Activated effector memory CD4-positive, alpha-beta T cell treated with Interleukin-2 at 50 U/mL for 16 hours (primary cell): ENCODE data around the gene ACBD3.

Experiments
- DNase-seq: peaks from one replicate; pipeline ENCODE4 v3.0.0-alpha.2; 2020

The ACBD3 gene

DNA sequence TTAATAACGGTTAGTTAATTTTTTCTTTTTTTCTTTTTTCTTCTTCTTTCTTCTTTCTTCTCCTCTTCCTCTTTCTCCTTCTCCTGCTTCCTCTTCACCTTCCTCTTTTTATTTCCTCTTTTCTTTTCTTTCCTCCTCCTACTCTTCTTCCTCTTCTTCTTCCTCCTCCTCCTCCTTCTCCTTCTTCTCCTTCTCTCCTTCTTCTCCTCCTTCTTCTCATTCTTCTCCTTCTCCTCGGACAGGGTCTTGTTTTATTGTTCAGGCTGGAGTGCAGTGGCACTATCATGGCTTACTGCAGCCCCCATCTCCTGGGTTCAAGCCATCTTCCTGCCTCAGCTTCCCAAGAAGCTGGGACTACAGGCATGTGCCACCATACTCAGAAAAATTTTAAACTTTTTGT, 13.4 kb upstream of the ACBD3 start:
- no peak for DNase-seq

DNA sequence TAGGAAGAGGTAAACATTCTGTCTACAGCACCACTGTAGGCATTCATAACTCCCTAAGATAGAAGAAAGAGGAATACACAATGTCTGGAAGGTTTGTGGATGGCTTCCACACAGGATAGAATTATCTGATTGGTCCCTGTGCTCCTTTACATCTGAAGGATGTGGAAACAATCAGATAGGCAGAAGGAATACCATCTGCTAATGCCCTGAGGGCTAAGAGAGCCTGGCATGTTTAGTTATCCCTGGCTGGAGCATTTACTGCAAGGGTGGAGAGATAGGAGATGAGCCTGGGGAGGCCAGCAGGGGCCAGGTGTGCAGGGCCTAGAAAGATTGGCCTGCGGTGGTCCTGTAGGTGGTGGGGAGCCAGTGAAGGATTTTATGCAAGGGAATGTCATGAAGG, 8.6 kb upstream of the ACBD3 start:
- DNase-seq: no peak

DNA sequence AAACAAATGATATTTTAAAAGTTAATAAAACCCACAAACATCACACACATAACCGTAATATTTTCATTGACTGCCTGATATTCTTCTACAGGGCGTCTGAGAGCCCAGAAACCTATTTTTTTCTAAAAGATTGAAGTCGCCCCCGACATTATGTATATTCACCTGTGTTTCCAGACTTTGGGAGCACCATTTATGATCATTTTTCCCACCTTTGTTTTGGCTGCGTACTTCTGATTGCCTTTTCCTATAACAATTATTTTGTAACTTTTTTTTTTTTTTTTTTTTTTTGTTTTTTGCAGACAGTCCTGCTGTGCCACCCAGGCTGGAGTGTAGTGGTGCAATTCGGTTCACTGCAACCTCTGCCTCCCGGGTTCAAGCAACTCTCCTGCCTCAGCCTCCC, 839 bp upstream of the ACBD3 start:
- no peak for DNase-seq

DNA sequence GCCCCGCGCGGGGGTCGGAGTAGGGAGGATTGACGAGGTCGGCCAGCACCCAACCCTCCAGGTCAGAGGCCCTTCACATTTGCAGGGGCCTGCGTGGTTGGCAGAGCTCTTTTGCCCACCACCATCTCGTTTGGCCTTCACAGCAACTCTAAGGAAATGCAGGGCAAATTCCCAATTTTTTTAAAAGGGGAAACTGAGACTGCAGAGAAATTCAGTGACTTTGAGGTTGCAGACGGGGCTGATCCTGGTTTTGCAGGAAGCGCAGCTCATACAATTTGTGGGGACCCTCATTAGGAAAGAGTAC, 430 bp upstream of the ACBD3 start:
- no peak for DNase-seq

DNA sequence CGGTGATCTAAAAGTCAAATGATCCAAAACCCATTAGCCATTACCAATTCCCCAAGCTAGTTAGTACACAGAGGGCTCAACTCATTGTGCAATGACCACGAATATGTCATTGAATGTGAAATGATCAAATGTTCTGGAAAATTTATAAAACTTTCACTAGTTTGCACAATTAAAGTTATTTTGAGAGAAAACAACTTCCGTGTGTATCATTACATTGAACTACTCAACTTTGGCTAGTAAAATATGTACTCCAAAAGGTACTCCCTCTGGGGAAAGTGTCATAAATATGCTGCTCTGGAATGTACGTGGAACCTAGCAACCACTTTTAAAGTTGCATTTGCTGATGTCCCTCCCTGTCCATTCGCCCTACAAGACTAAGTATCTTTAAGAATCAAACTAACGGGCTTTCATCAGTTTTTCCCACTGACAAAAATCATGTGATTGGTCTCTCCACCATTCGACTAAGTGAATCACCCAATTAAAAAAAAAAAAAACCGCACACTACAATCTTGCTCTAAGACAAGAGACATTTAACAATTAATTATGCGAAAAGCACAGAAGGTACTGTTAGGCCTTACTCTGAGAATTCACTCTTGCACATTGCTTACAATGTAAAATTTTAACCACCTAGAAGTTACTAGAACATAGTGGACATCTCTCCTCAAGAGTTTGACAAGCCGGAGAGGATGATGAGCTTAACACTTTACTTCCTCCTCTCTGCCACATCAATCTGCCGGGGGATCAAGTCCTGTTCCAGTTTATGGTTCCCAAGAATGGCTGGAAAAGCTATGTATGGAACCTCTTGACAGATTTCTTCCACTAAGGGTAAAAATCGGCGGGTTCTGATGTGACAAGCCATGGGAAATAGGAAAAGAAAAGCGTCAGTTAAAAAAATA, 1.2 kb downstream of the ACBD3 start:
- DNase-seq: no peak

DNA sequence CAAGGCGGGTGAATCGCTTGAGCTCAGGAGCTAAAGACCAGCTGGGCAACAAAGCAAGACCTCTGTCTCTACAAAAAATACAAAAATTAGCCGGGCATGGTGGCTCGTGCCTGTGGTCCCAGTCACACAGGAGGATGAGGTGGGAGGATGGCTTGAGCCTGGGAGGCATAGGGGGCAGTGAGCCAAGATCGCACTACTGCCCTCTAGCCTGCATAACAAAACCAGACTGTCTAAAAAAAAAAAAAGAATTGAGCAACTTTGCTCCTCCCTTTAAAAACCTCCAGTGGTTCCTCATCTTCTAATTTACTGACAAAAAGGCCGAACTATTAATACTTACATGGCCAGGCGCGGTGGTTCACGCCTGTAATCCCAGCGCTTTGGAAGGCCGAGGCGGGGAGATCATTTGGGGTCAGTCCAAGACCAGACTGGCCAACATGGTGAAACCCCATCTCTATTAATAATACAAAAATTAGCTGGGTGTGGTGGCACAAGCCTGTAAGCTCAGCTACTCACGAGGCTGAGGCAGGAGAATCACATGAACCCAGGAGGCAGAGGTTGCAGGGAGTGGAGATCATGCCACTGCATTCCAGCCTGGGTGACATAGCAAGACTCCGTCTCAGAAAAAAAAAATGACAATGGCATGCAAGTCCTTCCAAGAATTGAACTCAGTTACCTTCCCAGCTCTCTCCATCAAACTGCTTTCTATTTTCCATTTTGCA, 4.4 kb downstream of the ACBD3 start:
- DNase-seq: no peak

DNA sequence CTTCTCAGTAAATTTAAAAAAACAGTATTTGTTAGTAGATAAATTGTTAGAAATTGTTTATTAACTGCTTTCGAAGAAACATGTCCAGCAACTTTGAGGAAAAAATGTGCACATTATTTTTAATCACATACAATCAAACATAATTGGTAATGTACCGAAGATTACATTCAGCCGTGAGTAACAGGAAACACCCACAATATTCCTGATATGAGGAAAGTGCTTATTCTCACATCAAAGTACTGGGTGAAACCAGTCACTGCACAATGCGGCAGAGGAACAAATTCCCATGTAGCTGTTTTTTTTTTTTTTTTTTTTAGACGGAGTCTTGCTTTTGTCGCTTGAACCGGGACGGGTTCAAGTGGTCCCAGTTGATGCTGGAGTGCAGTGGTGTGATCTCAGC, 9.7 kb downstream of the ACBD3 start:
- no peak for DNase-seq

DNA sequence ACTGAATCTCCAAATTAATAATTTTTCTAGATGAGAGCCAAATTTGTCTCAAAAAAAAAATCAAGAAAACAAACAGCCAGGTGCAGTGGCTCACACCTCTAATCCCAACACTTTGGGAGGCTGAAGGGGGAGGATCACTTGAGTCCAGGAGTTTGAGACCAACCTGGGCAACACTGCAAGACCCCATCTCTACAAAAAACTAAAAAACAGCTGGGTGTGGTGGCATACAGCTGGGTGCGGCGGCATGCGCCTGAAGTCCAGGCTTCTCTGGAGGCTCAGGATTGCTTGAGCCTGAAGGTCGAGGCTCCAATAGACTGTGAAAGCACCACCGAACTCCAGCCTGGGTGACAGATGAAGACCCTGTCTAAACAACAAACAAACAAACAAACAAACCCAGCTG, 14.0 kb downstream of the ACBD3 start:
- no peak for DNase-seq

DNA sequence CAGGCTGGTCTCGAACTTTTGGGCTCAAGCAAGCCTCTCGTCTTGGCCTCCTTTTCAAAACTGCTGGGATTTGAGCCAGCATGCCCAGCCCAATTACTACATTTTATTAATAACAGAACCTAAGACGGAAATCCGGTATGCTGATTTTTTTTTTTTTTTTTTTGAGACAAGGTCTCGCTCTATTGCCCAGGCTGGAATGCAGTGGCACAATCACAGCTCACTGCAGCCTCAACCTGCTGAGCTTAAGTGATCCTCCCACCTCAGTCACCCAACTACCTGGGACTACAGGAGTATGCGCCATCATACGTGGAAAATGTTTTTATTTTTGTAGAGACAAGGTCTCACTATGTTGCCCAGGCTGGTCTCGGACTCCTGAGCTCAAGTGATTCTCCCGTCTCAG, 20.2 kb downstream of the ACBD3 start:
- no peak for DNase-seq

DNA sequence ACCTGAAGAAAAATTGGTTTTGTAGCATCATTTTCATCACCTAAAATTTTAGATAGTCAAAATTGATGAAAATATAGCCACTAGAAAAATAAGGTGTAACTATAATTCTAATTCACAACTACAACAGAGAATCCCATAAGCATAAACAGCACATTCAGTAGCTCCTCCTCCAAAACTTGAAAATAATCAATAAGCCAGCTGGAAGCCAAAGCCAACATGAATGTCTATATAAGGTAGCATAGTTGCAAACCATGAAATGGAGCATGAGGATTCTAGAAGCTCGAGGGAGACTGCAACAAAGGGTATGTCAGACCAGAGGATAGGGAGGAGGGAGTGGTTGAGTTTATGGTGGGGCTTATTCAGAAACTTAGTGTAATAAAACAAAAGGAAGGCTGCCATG, 22.4 kb downstream of the ACBD3 start:
- no peak for DNase-seq

DNA sequence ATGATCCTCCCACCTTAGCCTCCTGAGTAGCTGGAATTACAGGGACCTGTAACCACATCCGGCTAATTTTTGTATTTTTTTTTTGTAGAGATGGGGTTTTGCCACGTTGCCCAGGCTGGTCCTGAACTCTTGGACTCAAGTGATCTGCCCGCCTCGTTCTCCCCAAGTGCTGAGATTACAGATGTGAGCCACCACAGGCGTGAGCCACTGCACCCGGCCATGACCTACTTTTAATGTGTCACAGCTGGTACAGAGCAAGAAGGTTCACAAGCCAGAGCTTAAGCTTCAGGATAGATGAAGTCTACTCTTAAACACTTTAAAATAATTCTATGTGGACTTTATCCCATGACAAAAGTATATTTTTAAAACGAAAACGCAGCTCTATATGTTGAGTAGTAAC, 23.6 kb downstream of the ACBD3 start:
- DNase-seq: no peak

DNA sequence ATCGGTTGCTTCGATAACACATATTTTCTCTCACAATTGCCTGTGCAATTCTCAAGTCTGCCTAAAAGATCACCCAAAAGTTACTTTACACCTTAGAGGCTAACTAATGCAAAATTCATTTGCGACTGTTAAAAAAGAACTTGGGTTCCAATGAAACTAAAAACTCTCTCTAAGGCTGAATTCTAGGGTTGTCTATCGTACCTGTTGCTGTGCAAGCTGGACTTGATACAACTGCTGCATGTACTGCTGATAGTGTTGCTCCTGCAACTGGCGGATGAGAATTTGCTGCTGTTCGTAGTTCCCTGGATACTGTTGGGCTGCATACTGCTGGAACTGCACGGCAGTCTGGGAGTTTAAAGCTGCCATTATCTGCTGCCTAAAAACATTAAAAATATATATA, 27.6 kb downstream of the ACBD3 start:
- DNase-seq: no peak

DNA sequence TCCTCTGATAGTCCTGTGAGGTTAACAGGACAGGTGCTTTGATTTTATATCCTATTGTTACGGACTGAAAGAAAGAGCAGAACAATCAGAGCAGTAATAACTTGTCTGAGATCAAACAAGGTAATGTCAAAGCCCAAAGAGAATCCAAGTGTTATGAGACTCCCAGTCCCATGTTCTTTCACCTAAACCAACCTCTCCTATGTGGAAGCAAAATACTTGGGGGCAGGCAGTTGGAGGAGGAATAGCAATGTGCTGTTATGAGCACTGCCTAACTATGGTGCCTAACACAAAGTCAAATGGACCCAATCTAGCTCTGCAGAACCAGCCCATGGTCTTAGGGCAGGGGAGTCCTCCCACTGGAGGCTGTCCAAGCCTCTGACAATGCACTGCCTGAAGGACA, 28.1 kb downstream of the ACBD3 start:
- no peak for DNase-seq

DNA sequence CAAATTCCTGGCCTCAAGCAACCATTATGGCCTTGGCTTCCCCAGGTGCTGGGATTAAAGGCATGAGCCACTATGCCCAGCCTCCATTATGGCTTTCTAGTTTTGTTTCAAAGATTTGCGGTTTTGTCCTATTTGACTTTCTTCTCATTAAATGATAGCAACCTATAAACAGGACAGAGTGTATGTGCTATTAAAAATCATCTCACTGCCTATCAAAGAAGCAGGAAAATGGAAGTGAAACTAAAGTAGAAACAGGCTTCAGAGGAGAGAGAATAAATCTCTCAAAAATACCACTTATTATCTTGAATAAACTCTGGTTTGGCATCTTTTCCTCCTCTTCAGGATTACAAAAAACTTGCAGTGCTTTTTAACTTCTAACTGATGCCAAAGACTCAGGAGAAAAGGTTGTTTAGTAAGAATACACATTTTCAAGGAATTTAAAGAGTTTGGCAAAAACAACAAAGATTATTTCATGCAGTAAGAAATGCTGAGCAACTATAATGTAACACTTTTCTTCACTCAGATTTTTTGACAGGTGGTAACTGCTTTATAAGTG, 28.7 kb downstream of the ACBD3 start:
- no peak for DNase-seq

DNA sequence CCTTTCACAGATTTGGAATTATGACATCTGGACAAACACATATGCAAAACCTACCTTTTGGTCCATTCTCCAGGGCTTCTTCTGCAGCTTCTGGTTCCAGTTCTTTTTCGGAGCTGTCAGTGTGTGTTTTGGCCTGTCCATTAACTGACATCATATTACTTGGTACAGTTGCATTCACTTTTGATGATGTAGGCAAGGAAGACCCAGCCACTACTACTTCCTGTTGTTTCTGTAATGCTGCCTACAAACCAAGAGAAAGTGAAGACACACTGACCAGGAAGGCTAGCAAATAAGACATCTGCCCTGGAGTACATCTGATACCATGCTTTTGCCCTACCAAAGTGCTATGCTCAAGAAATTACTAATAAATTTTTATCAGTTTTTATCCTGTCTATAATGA, 31.9 kb downstream of the ACBD3 start:
- DNase-seq: no peak

DNA sequence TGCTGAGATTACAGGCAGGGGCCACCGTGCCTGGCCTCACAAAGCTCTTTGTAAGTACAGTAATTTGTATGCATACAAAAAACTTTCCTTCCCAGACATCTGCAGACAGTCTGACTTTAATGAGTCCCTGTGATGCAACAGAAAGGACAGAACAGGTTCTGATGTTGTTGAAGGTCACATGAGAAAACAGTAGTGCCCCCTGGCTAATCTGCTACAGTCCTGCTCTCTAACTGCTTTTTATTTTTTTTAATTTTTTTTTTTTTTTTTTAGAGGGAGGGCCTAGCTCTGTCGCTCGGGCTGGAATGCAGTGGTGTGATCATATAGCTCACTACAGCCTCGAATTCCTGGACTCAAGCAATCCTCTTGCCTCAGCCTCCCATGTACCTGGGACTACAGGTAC, 36.7 kb downstream of the ACBD3 start:
- DNase-seq: no peak

DNA sequence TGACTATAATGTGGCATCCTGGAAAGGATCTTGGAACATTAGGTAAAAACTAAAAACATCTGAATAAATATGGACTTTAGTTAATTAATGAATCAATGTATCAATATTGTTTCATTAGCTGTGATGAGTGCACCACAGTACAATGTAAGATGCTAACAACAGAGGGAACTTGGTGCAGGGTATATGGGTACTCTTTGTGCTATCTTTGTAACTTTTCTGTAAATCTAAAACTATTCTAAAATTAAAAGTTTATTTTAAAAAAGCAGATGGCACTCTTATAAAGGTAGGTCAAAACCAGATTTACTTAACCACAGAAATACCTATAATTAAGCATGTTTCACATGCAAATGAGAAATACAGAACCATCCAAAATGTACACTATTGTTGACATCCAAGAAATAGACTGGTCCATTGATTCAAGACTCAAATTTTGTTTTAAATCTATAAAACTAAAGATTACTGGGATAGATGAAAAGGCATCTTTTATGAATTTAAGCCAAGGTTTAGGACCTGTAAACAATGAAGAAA, 38.4 kb downstream of the ACBD3 start:
- DNase-seq: no peak

DNA sequence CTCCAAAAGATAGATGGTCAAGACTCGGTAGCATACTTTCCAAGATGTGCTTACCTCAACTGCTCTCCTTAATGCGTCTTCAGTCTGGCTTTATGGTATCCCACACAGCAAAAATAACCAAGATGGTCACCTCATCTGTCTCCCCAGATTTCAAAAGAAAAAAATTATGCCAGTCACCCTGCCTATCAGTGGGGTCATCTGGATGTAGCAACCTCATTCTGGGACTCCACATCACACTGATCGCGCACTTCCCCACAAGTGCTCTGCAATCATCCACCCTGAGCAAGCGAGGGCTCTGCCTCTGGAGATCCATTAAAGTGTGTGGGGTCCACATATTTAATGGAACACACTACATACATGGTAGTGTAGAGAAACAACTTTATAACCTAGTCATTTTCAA, 42.5 kb downstream of the ACBD3 start:
- DNase-seq: no peak

DNA sequence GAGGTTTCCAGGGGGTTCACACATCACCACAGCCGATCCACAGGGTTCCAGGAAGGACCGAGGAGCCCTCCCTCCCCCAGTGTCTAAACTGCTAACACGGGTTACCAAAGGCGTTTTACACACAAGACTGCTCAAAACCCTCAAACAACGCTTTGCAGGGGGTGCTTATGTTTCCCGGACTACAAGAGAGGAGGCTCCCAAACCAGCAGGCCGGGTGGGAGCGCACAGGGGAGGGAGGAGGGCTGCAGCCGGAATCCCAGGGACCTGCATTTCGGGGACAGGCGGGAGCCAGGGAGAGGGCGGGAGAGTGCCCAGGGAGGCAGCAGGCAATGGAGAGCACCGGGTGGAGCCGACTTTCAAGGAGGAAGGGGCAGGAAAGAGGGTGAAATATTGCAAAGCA, 50.8 kb downstream of the ACBD3 start:
- no peak for DNase-seq

DNA sequence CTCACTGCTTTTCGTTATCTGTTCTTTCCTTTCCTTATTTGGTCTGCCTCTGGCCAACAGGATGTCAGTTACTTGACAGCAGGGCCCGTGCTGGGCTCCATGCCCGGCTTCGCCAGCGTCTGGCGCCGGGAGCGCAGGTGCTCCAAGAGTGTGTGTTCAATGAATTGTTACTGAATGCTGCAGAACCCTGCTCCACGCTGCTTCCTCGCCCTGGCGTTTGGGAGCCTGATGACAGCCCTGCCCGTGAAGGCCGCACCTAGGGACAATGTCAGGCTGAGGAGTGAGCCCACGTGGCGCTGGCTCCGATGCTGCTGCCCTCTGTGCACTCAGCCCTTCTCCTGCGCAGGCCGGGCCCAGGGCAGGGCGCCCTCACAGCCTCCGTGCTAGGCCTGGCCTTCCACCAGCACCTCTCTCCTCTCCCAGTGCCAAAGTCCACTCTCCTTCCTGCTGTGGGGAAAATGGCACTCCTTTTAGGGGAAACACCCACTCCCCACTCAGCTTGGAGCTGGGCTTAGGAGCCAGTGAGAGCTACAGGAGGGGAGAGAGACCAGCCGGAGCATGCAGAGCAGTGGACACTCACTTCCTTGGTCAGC, 51.4 kb downstream of the ACBD3 start:
- no peak for DNase-seq

DNA sequence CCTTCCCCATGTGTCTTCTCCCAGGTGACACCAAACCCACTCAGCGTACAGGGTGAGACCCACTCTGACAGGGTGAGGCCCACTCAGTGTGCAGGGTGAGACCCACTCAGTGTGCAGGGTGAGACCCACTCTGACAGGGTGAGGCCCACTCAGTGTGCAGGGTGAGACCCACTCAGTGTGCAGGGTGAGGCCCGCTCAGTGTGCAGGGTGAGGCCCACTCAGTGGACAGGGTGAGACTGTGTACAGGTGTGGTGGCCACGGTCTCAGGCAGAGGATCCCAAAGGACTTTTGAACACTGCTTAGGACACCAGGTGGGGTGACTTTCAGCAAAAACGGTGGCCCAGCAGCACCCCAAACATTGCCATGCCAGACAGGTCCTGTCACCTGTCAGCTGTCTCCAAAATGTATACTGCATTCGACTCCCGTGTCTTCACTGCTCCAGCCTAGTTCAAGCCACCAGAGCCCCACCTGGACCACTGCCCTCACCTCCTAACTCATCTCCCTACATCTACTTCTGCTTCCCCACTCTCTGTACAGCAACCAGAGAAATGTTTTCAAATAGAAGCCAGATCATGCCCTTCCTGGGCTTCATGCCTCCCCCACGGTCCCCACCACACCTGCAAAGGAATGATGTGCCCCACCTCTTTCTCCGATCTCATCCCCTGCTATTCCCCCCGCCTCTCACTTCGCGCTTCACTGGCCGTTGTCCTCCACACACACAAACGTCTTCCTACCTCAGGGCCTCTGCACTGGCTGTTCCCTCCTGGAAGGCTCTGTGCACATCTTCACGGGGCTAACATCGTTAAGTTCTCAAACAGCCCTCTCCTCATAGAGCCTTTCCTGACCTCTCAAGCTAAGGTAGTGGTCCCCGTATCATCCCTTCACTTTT, 52.1 kb downstream of the ACBD3 start:
- DNase-seq: no peak

DNA sequence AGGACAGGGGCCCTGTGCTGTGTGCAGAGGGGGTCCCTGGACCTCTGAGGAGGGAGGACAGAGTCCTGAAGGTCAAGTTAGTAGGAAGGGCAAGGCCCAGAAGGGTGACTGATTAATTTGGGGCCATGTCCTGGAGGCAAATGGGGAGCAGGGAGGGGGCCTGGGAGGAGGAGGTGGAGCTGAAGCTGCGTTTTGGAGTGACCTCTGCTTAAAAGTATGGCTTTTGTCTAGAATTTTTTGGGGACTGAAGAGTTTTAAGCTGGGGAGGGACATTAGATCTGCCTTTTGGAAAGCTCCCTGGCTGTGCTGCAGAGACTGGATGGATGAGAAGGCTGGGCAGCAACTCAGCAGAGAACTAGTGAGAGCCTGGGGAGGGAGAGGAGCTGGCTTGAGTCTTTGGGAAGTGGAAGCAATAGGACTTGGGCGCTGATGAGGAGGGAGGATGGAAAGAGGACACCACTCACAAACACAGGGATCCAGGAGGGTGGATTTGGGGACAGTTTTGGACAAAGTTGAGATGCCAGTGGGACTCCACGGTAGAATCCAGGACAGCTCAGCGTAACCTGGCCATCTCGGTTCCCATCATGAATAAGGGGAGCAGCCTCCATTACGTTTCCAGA, 52.9 kb downstream of the ACBD3 start:
- DNase-seq: no peak
